Astrocyte (in vitro differentiated cells and primary cell): ENCODE measurements around the gene HDAC6. TPM values are rescaled to one million over a fixed set of nuclear protein-coding genes. Genes with fewer than 3 reads are reported as not detected.

Source experiments
- DNase-seq: peaks from one replicate; pipeline ENCODE4 v3.0.0-alpha.2; 2010; ENCODE audit warnings: low read depth
- FAIRE-seq: peaks from 2 replicates; lab custom pipeline; 2011; peaks lifted over from hg19 to GRCh38; lab: Jason Lieb, UNC
- H2AFZ ChIP-seq: 2 replicates; pipeline ENCODE4 v1.6.0; 2012; ENCODE audit warnings: low read depth, low read length, inconsistent platforms
- H3K27ac ChIP-seq: 2 replicates; pipeline ENCODE4 v1.5.1; 2011; ENCODE audit warnings: low read depth, low read length, inconsistent platforms
- H3K27me3 ChIP-seq: 2 replicates; pipeline ENCODE4 v1.6.0; 2011; ENCODE audit warnings: low read length, inconsistent platforms; ENCODE audit not compliant: insufficient read depth
- H3K36me3 ChIP-seq: 2 replicates; pipeline ENCODE4 v1.5.1; 2011; ENCODE audit warnings: low read length, inconsistent platforms; ENCODE audit not compliant: insufficient read depth
- H3K4me1 ChIP-seq: 2 replicates; pipeline ENCODE4 v1.5.1; 2011; ENCODE audit warnings: low read length, inconsistent platforms; ENCODE audit not compliant: insufficient read depth
- H3K4me2 ChIP-seq: 2 replicates; pipeline ENCODE4 v1.6.0; 2012; ENCODE audit warnings: low read length, inconsistent platforms
- H3K4me3 ChIP-seq: 2 replicates; pipeline ENCODE4 v1.5.1; 2011; ENCODE audit warnings: low read depth, mild to moderate bottlenecking, low read length, inconsistent platforms; ENCODE audit not compliant: insufficient read depth
- H3K79me2 ChIP-seq: 2 replicates; pipeline ENCODE4 v1.6.0; 2012; ENCODE audit warnings: mild to moderate bottlenecking, low read length, inconsistent platforms; ENCODE audit not compliant: insufficient read depth
- H3K9ac ChIP-seq: 2 replicates; pipeline ENCODE4 v1.6.0; 2012; ENCODE audit warnings: mild to moderate bottlenecking, low read length, inconsistent platforms
- H3K9me3 ChIP-seq: 2 replicates; pipeline ENCODE4 v1.5.1; 2012; ENCODE audit warnings: low read depth, mild to moderate bottlenecking, low read length, inconsistent platforms; ENCODE audit not compliant: insufficient read depth
- H4K20me1 ChIP-seq: 2 replicates; pipeline ENCODE4 v1.6.0; 2012; ENCODE audit warnings: low read length, inconsistent platforms; ENCODE audit not compliant: insufficient read depth
- H3K27ac Mint-ChIP-seq: one replicate; pipeline ENCODE4 v1.8.0; 2021; ENCODE audit warnings: mild to moderate bottlenecking, mixed read lengths; ENCODE audit not compliant: unreplicated experiment
- H3K27me3 Mint-ChIP-seq: one replicate; pipeline ENCODE4 v1.8.0; 2021; ENCODE audit warnings: low read depth, mixed read lengths; ENCODE audit not compliant: unreplicated experiment
- H3K36me3 Mint-ChIP-seq: one replicate; pipeline ENCODE4 v1.8.0; 2021; ENCODE audit warnings: low read depth, mixed read lengths; ENCODE audit not compliant: unreplicated experiment
- H3K4me1 Mint-ChIP-seq: one replicate; pipeline ENCODE4 v1.8.0; 2021; ENCODE audit warnings: low read depth, mixed read lengths; ENCODE audit not compliant: unreplicated experiment
- H3K4me3 Mint-ChIP-seq: one replicate; pipeline ENCODE4 v1.8.0; 2021; ENCODE audit warnings: mild to moderate bottlenecking, moderate library complexity, mixed read lengths; ENCODE audit not compliant: unreplicated experiment
- H3K9me3 Mint-ChIP-seq: one replicate; pipeline ENCODE4 v1.8.0; 2021; ENCODE audit warnings: mild to moderate bottlenecking, mixed read lengths; ENCODE audit not compliant: unreplicated experiment
- EZH2 ChIP-seq: IDR thresholded peaks from 2 replicates; pipeline ENCODE4 v1.6.1; 2012; ENCODE audit warnings: mild to moderate bottlenecking, low read length, inconsistent platforms; ENCODE audit not compliant: insufficient read depth
- total RNA-seq: library from RNA; stranded (reverse); gene quantifications from 2 replicates; pipeline ENCODE4 v1.2.1, GENCODE V29; 2021
- TF ChIP-seq, protein P1 (sequence below): IDR thresholded peaks from 2 replicates; pipeline ENCODE4 v1.5.1; 2011; ENCODE audit warnings: low read depth, mild to moderate bottlenecking, inconsistent platforms, low read length, moderate library complexity; ENCODE audit not compliant: insufficient read depth

Gene HDAC6
- total RNA-seq, 1 donor from 2014 or later: 59.2 TPM

GRCh38 chrX:48833542-48834138 is 31.8 kb downstream of the HDAC6 start:
- Histone ChIP-seq H3K27me3 (peaks cover 8% of the 10 kb centered on the region), H3K36me3 (no peaks in the 10 kb centered on the region), H2AFZ (no peak overlapping the region), H3K9me3 (no peaks in the 10 kb centered on the region), H3K4me1 (no peaks in the 10 kb centered on the region), H3K9ac (no peak overlapping the region), H3K4me2 (no peak overlapping the region), H3K4me3 (no peak overlapping the region), H3K79me2 (no peaks in the 10 kb centered on the region), H3K27ac (no peak overlapping the region), H4K20me1 (no peaks in the 10 kb centered on the region)
- H3K4me3 Mint-ChIP-seq: peak overlapping the region; percentile 95
- no peak for TF ChIP-seq EZH2
- TF ChIP-seq, protein P1, sequence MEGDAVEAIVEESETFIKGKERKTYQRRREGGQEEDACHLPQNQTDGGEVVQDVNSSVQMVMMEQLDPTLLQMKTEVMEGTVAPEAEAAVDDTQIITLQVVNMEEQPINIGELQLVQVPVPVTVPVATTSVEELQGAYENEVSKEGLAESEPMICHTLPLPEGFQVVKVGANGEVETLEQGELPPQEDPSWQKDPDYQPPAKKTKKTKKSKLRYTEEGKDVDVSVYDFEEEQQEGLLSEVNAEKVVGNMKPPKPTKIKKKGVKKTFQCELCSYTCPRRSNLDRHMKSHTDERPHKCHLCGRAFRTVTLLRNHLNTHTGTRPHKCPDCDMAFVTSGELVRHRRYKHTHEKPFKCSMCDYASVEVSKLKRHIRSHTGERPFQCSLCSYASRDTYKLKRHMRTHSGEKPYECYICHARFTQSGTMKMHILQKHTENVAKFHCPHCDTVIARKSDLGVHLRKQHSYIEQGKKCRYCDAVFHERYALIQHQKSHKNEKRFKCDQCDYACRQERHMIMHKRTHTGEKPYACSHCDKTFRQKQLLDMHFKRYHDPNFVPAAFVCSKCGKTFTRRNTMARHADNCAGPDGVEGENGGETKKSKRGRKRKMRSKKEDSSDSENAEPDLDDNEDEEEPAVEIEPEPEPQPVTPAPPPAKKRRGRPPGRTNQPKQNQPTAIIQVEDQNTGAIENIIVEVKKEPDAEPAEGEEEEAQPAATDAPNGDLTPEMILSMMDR: no peak
- peak; percentile 66 for FAIRE-seq
- H3K9me3 Mint-ChIP-seq: no peaks in the 10 kb centered on the region
- H3K27me3 Mint-ChIP-seq: peaks cover 24% of the 10 kb centered on the region
- peaks cover 3% of the 10 kb centered on the region for H3K36me3 Mint-ChIP-seq
- no peak for DNase-seq
- no peaks in the 10 kb centered on the region for H3K4me1 Mint-ChIP-seq
- H3K27ac Mint-ChIP-seq: no peak overlapping the region

- FAIRE-seq (no peak), DNase-seq (no peak)
- Mint-ChIP-seq H3K27ac (no peak overlapping the region), H3K27me3 (peaks cover 24% of the 10 kb centered on the region), H3K4me1 (no peaks in the 10 kb centered on the region), H3K4me3 (peak overlapping the region; percentile 95), H3K36me3 (peaks cover 3% of the 10 kb centered on the region), H3K9me3 (no peaks in the 10 kb centered on the region)
- no peaks in the 10 kb centered on the region for H3K4me1 ChIP-seq
- H3K9ac ChIP-seq: peak overlapping the region; percentile 48
- TF ChIP-seq EZH2: no peak
- TF ChIP-seq, protein P1: no peak
- no peaks in the 10 kb centered on the region for H3K79me2 ChIP-seq
- H3K36me3 ChIP-seq: no peaks in the 10 kb centered on the region
- no peaks in the 10 kb centered on the region for H4K20me1 ChIP-seq
- H3K9me3 ChIP-seq: no peaks in the 10 kb centered on the region
- H3K27me3 ChIP-seq: peaks cover 8% of the 10 kb centered on the region
- peak overlapping the region; percentile 55 for H3K4me3 ChIP-seq
- peak overlapping the region; percentile 75 for H2AFZ ChIP-seq
- H3K27ac ChIP-seq: no peak overlapping the region
- H3K4me2 ChIP-seq: peak overlapping the region; percentile 84
These were observed 32.5 kb downstream of the HDAC6 start for GRCh38 chrX:48834383-48834709.

DNA sequence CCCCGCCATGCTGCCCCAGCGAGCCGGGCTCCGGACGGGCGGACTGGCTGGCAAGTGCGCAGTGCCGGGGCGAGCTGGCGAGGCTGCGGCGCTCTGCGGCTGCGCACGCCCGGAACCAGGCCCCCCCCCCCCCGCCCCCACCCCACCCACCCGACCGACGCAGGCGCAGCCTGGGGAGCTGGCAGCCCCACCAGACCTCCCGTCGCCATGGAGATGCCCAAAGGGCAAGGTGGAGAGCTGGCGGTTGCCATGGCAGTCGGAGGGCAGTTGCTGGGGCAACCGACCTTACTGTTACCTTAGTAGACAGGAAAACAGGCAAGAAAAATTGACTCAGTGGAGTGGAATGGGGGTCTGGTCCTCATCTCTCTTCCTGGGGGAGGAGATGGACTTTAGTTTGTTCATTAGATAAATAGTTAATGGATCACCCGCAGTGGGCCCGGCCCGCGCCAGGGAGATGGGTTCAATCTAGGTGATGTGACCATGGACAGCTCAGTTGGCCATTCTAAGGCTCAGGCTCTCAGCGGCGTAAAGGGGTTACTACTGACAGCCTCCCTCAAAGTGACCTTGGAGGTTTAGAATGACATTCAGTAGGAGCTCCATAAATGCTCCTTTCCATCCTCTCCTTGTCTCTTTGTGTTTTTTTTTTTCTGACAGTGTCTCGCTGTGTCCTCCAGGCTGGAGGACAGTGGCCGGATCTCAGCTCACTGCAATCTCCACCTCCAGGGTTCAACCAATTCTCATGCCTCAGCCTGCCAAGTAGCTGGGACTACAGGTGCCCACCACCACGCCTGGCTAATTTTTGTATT is 33.9 kb downstream of the HDAC6 start, which contains the start of gene PCSK1N:
PCSK1N (minus strand) TSS at position 87 of the 806 bp plus-strand sequence; CDS start at position 9, 78 bp downstream.
- peak within 1 kb of the TSS; percentile 55 for H3K4me3 ChIP-seq
- H3K27ac ChIP-seq: no peak within 1 kb of the TSS
- no peaks in the 10 kb centered on the region for H3K79me2 ChIP-seq
- peak within 1 kb of the TSS; percentile 75 for H2AFZ ChIP-seq
- H3K9me3 ChIP-seq: no peaks in the 10 kb centered on the region
- Mint-ChIP-seq H3K36me3 (no peaks in the 10 kb centered on the region), H3K4me1 (no peaks in the 10 kb centered on the region), H3K27me3 (peaks cover 17% of the 10 kb centered on the region), H3K27ac (peak within 1 kb of the TSS; percentile 62), H3K9me3 (no peaks in the 10 kb centered on the region), H3K4me3 (peak within 1 kb of the TSS; percentile 95)
- no peaks in the 10 kb centered on the region for H4K20me1 ChIP-seq
- H3K4me2 ChIP-seq: peak within 1 kb of the TSS; percentile 84
- no peak for DNase-seq
- no peaks in the 10 kb centered on the region for H3K36me3 ChIP-seq
- peak within 1 kb of the TSS; percentile 48 for H3K9ac ChIP-seq
- no peak for TF ChIP-seq EZH2
- TF ChIP-seq, protein P1: no peak
- H3K4me1 ChIP-seq: no peaks in the 10 kb centered on the region
- peaks cover 8% of the 10 kb centered on the region for H3K27me3 ChIP-seq
- FAIRE-seq: no peak
